K562 (cell line): Measurements from ENCODE around the gene LSM12. TPM values are rescaled to one million over a fixed set of nuclear protein-coding genes. Genes with fewer than 3 reads are reported as not detected.

Experiments
- ARNT ChIP-seq, 2 experiments: fragments of 450-650 bp; IDR thresholded peaks; 2 replicates each; pipeline ENCODE4 v1.6.1; 2016; ENCODE audit warnings: mild to moderate bottlenecking in 1 of 2
- ETV1 ChIP-seq: fragments of 450-650 bp; conservative IDR thresholded peaks from 2 replicates; pipeline ENCODE4 v1.6.1; 2016; ENCODE audit warnings: missing genetic modification characterization, control low read depth, low read depth, missing compliant biosample characterization
- ETV5 ChIP-seq: sonication (generic); formaldehyde crosslinking; IDR thresholded peaks from 2 replicates; pipeline ENCODE4 v1.4.0; 2020; ENCODE audit warnings: low read depth, mild to moderate bottlenecking, missing genetic modification reagents
- FOXA3 ChIP-seq, 2 experiments: fragments of 450-650 bp in 1 of 2; sonication (generic) in 1 of 2; formaldehyde crosslinking; IDR thresholded peaks in 1 of 2; conservative IDR thresholded peaks in 1 of 2; 2 replicates each; pipeline versions ENCODE4 v1.4.0 to v1.8.0; 2020 to 2022; ENCODE audit warnings: mild to moderate bottlenecking in 2 of 2, missing genetic modification reagents in 1 of 2
- HDAC6 ChIP-seq: IDR thresholded peaks from 2 replicates; pipeline ENCODE4 v1.6.1; 2012; ENCODE audit warnings: low read depth, mild to moderate bottlenecking, control low read depth, inconsistent platforms, low read length, moderate library complexity
- LCOR ChIP-seq: sonication (generic); formaldehyde crosslinking; IDR thresholded peaks from 2 replicates; pipeline ENCODE4 v1.8.0; 2022; ENCODE audit warnings: mild to moderate bottlenecking, missing genetic modification reagents
- MEF2A ChIP-seq: IDR thresholded peaks from 2 replicates; pipeline ENCODE4 v1.6.1; 2011; ENCODE audit warnings: low read depth, mild to moderate bottlenecking, low read length, moderate library complexity; ENCODE audit not compliant: control insufficient read depth
- NR2C1 ChIP-seq, 2 experiments: fragments of 450-650 bp; IDR thresholded peaks; 2 replicates each; pipeline ENCODE4 v1.6.1; 2017; ENCODE audit warnings: mild to moderate bottlenecking in 2 of 2, antibody characterized with exemption in 1 of 2, inconsistent platforms in 1 of 2, missing compliant biosample characterization in 1 of 2, missing genetic modification characterization in 1 of 2
- PHB2 ChIP-seq: fragments of 450-650 bp; IDR thresholded peaks from 2 replicates; pipeline ENCODE4 v1.6.1; 2017; ENCODE audit warnings: low read depth
- RAD51 ChIP-seq: fragments of 450-650 bp; IDR thresholded peaks from 2 replicates; pipeline ENCODE4 v1.7.1; 2016; ENCODE audit warnings: low read depth, mild to moderate bottlenecking, borderline replicate concordance
- SIN3B ChIP-seq: fragments of 450-650 bp; IDR thresholded peaks from 2 replicates; pipeline ENCODE4 v1.6.1; 2017; ENCODE audit warnings: low read depth, mild to moderate bottlenecking, moderate library complexity
- SIRT6 ChIP-seq: IDR thresholded peaks from one replicate; pipeline ENCODE4 v1.6.1; 2012; ENCODE audit warnings: low read depth, mild to moderate bottlenecking, control low read depth, inconsistent platforms, low read length, moderate library complexity
- TBP ChIP-seq: optimal IDR thresholded peaks from 2 replicates; pipeline ENCODE3; 2011; ENCODE audit warnings: low read depth, low read length, improper control_type of control experiment
- TEAD2 ChIP-seq: fragments of 450-650 bp; IDR thresholded peaks from 2 replicates; pipeline ENCODE4 v1.6.1; 2016; ENCODE audit warnings: missing genetic modification characterization, control low read depth, missing compliant biosample characterization
- ZFPM2 ChIP-seq: fragments of 250-450 bp; sonication (Bioruptor Pico); IDR thresholded peaks from 2 replicates; pipeline ENCODE4 v1.5.1; 2022; ENCODE audit warnings: mild to moderate bottlenecking
- ZNF175 ChIP-seq: fragments of 200-800 bp; sonication (Bioruptor generic); IDR thresholded peaks from 2 replicates; pipeline ENCODE4 v1.6.1; 2016; ENCODE audit warnings: low read depth, mild to moderate bottlenecking, missing genetic modification characterization, missing compliant biosample characterization
- polyA plus RNA-seq, 8 experiments: library from polyadenylated mRNA; depleted of rRNA in 4 of 8; stranded (reverse) in 5 of 8; unstranded in 3 of 8; fragments of >200 nt; fragmentation: Nextera tagmentation in 2 of 8; fragmentation: Illumina TruSeq in 1 of 8; extraction: Ambion mirVana in 2 of 8; extraction: Trizol in 1 of 8; gene quantifications; 2 replicates each; pipeline versions ENCODE4 v1.2.1 to v1.2.3, GENCODE V29; 2011 to 2014; ENCODE audit warnings: inconsistent platforms in 1 of 8, missing spikeins in 1 of 8
- total RNA-seq, 7 experiments: library from RNA; depleted of rRNA in 6 of 7; stranded (reverse); fragments of >200 nt in 6 of 7; fragmentation: Illumina TruSeq in 2 of 7; extraction: Trizol in 2 of 7; gene quantifications; 2 replicates each; pipeline versions ENCODE4 v1.2.1 to v1.2.3, GENCODE V29; 2011 to 2021; ENCODE audit warnings: low replicate concordance in 1 of 7
- TF ChIP-seq, protein P1 (sequence below), 2 experiments: fragments of 450-650 bp; formaldehyde crosslinking in 1 of 2; IDR thresholded peaks; 2 replicates each; pipeline versions ENCODE4 v1.4.0 to v1.6.1; 2014 to 2020; ENCODE audit warnings: mild to moderate bottlenecking in 2 of 2, borderline replicate concordance in 1 of 2, low read depth in 1 of 2
- TF ChIP-seq, protein P2 (sequence below): fragments of 250-450 bp; sonication (Bioruptor Pico); IDR thresholded peaks from 2 replicates; pipeline ENCODE4 v1.4.0; 2020; ENCODE audit warnings: mild to moderate bottlenecking, moderate library complexity

The LSM12 gene
- total and polyA plus RNA-seq, 9 of the 15 experiments (the other 6 are each of a cell fraction or from before 2014, with no cell fraction given) = 53.0 to 258 (median 89.3) TPM

DNA sequence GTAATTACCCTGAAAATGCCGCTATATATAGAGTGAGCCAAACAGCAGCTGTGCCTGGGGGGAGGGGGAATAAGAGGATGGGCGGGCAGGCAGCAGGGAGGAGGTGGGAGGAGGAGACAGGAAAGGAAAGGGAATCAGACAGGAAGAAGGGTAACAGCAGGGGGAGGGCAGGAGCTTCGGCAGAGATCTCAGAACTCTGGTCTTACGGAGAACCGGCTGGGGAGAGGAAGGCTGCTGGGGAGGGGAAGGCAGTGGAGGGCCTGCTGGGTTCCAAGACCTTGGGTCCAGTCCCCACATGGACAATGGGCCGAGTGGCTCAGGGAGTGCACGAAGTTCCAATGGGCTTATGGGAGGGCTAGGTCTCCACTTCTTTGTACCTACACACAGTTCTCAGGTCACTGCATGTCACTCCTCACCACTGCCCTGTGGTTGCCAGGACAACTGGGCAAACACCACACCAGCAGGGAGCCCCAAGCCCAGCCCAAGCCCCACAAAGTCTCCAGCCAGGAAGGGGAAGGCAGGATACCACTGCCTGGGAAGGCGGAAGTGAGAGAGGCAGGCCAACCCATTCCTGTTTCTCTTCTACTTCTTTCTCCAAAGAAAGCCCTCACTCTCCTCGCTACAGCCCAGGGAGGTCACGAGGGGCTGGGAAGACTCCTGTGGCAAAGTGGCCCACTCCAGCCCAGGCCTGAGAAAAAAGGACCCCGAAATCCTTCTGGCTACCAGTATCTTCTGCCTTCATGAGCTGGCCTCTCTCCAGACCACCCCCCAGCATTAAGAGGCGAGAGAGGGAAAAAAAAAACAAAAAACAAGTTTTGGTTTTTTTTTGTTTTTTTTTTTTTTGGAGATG lies 29.4 kb upstream of the LSM12 start (continued):
- peak; percentile 86 for TF ChIP-seq ETV1 (tag)
- no peak for TF ChIP-seq RAD51
- TF ChIP-seq, protein P1, sequence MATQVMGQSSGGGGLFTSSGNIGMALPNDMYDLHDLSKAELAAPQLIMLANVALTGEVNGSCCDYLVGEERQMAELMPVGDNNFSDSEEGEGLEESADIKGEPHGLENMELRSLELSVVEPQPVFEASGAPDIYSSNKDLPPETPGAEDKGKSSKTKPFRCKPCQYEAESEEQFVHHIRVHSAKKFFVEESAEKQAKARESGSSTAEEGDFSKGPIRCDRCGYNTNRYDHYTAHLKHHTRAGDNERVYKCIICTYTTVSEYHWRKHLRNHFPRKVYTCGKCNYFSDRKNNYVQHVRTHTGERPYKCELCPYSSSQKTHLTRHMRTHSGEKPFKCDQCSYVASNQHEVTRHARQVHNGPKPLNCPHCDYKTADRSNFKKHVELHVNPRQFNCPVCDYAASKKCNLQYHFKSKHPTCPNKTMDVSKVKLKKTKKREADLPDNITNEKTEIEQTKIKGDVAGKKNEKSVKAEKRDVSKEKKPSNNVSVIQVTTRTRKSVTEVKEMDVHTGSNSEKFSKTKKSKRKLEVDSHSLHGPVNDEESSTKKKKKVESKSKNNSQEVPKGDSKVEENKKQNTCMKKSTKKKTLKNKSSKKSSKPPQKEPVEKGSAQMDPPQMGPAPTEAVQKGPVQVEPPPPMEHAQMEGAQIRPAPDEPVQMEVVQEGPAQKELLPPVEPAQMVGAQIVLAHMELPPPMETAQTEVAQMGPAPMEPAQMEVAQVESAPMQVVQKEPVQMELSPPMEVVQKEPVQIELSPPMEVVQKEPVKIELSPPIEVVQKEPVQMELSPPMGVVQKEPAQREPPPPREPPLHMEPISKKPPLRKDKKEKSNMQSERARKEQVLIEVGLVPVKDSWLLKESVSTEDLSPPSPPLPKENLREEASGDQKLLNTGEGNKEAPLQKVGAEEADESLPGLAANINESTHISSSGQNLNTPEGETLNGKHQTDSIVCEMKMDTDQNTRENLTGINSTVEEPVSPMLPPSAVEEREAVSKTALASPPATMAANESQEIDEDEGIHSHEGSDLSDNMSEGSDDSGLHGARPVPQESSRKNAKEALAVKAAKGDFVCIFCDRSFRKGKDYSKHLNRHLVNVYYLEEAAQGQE (IDR thresholded peaks at IDR 0.05; ENCODE audit: borderline replicate concordance) = 0 out of 2 replicates have a peak, but pooled peaks have one; percentile 4
- TF ChIP-seq, protein P1 (CRISPR knock-in tag; IDR thresholded peaks at IDR 0.05; ENCODE audit: low read depth) = no peak
- no peak for TF ChIP-seq ZFPM2 (CRISPR knock-in tag)
- TF ChIP-seq SIRT6 = no peak
- TF ChIP-seq SIN3B = no peak
- TF ChIP-seq TEAD2 (tag) = no peak
- no peak for TF ChIP-seq LCOR (CRISPR knock-in tag)
- peak; percentile 61; the same call in 1 of the 2 replicates for TF ChIP-seq ETV5 (CRISPR knock-in tag)
- no peak for TF ChIP-seq HDAC6
- TF ChIP-seq MEF2A = peak; percentile 91
- TF ChIP-seq ARNT (IDR thresholded peaks at IDR 0.05) = no peak
- no peak for TF ChIP-seq FOXA3 (CRISPR knock-in tag; conservative IDR thresholded peaks at IDR 0.05 in 1 of 2, IDR thresholded peaks at IDR 0.05 in 1 of 2)
- TF ChIP-seq, protein P2, sequence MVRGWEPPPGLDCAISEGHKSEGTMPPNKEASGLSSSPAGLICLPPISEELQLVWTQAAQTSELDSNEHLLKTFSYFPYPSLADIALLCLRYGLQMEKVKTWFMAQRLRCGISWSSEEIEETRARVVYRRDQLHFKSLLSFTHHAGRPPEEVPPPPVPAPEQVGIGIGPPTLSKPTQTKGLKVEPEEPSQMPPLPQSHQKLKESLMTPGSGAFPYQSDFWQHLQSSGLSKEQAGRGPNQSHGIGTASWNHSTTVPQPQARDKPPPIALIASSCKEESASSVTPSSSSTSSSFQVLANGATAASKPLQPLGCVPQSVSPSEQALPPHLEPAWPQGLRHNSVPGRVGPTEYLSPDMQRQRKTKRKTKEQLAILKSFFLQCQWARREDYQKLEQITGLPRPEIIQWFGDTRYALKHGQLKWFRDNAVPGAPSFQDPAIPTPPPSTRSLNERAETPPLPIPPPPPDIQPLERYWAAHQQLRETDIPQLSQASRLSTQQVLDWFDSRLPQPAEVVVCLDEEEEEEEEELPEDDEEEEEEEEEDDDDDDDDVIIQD (CRISPR knock-in tag) = no peak
- no peak for TF ChIP-seq PHB2
- TF ChIP-seq ZNF175 = no peak
- TF ChIP-seq TBP = peak; percentile 53
- TF ChIP-seq NR2C1 (IDR thresholded peaks at IDR 0.05) = no peak
- TF ChIP-seq NR2C1 (tag; IDR thresholded peaks at IDR 0.05) = no peak
